ENCODE data around the gene ZIM2.

Gene ZIM2

GRCh38 chr19:56806639-56807038 lies 33.9 kb downstream of the ZIM2 start:
- DNase-seq: no peak

- DNase-seq: no peak
Observed at GRCh38 chr19:56778351-56778750, 62.2 kb downstream of the ZIM2 start.

- DNase-seq: no peak
Observed at GRCh38 chr19:56769650-56770049, 70.9 kb downstream of the ZIM2 start.

- peak; percentile 5 for DNase-seq
Observed at GRCh38 chr19:56765137-56765536, 75.4 kb downstream of the ZIM2 start.

- DNase-seq: no peak
Observed at GRCh38 chr19:56764196-56764695, 76.3 kb downstream of the ZIM2 start.

DNA sequence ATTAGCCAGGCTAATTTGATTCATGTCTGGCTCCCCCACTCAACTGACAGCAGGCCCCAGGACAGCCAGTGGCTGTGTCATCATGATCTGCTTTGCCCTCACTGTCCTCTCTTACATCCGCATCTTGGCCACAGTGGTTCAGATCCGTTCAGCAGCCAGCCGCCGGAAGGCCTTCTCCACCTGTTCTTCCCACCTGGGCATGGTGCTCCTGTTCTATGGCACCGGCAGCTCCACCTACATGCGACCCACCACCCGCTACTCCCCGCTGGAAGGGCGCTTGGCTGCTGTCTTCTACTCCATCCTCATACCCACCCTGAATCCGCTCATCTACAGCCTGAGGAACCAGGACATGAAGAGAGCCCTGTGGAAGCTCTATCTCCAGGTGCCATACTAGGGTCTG lies 79.7 kb downstream of the ZIM2 start:
- DNase-seq: no peak

GRCh38 chr19:56759531-56759930 lies 81.0 kb downstream of the ZIM2 start:
- no peak for DNase-seq

DNA sequence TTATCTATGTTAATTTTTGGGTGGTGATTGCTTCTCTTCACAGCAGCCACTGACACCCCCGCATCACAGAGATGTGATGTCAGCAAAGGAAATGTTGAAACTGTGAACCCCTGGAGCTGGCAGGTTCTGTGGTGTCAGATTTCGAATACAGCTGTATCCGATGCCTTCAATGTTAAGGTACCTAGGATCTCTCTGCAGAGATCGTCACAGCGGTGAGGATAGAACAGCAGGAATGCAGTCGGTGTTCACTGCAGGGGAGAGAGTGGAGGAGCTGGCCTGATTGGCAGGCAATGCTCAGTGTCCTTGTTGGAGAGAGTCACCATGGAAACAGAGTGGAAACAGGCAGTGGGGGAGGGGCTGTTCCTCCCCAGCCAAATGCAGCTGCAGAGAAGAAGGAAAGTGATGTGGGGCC lies 89.4 kb downstream of the ZIM2 start:
- no peak for DNase-seq

DNA sequence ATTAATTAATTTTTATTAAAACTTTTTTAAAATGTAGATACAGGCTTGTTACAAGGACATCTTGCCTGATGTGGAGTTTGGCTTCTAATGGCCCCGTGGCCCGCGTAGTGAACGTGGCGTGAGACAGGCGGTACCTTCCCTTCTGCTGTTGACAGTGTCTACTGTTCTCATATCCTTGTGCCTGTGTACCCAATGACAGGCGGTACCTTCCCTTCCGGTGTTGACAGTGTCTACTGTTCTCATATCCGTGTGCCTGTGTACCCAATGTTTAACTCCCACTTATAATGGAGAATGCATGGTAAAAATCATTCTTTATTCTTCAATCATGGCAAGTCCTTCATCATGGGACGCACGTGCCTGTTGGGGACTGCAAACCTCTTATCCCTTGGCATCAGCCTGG lies 89.9 kb downstream of the ZIM2 start:
- DNase-seq: no peak

- no peak for DNase-seq
Observed at GRCh38 chr19:56748378-56748777, 92.1 kb downstream of the ZIM2 start.

- DNase-seq: no peak
Observed at GRCh38 chr19:56746367-56746766, 94.2 kb downstream of the ZIM2 start.

DNA sequence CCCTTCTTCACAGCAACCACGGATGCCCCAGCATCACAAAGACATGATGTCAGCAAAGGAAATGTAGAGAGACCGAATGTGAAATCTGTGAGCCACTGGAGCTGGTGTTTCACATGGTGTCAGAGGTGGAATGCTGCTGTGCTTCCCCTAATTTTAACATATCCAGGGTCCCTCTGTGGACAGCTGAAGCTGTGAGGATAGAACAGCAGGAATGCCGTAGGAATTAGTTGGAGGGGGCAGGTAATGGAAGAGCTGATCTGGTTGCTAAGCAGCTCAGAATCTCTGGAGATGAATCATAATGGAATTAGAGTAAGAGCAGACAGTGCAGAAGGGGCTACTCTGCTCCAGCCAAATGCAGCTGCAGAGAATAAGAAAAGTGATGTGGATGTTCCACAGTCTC lies 100.0 kb downstream of the ZIM2 start:
- DNase-seq: no peak

- DNase-seq: no peak
Observed at GRCh38 chr19:56736571-56736970, 104.0 kb downstream of the ZIM2 start.

- DNase-seq: no peak
Observed at GRCh38 chr19:56732976-56733375, 107.5 kb downstream of the ZIM2 start.

DNA sequence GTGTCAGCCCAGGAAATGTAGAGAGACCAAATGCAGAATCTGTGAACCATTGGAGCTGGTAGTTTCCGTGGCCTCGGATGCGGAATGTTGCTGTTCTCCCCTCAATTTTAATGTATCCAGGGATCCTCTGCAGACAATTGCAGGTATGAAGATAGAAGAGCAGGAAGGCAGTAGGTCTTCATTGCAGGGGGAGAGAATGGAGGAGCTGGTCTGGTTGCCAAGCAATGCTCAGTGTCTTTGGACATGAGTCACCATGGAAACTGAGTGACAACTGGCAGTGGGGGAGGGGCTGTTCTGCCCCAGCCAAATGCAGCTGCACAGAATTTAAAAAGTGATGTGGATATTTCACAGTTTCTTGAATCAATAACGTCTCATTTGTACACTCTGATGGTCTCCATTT lies 112.8 kb downstream of the ZIM2 start:
- no peak for DNase-seq

- DNase-seq: no peak
Observed at GRCh38 chr19:56725829-56726424, 114.6 kb downstream of the ZIM2 start.
